ENCODE results near the gene EEF1E1.

GRCh38 chr6:8043221-8043620, 59.1 kb downstream of the EEF1E1 start:
- TF ChIP-seq CTCF (conservative IDR thresholded peaks at IDR 0.05) (no peak), EZH2 (IDR thresholded peaks at IDR 0.05; ENCODE audit: low read depth) (no peak)

All from PC-9 (cell line).